ENCODE results near the gene CNPY3.

- TF ChIP-seq CTCF (IDR thresholded peaks at IDR 0.05) (no peak), POLR2A (IDR thresholded peaks at IDR 0.05) (no peak)
Observed at GRCh38 chr6:42899871-42900270, 29.4 kb upstream of the CNPY3 start.

Measured in thyroid gland (tissue), 4 donors.